GM10847 (cell line): Measurements from ENCODE around the gene BCL6.

Source experiments
- POLR2A ChIP-seq: IDR thresholded peaks from 2 replicates; pipeline ENCODE4 v1.6.1; 2011; ENCODE audit not compliant: insufficient read length; ENCODE audit errors: extremely low read depth

The BCL6 gene

DNA sequence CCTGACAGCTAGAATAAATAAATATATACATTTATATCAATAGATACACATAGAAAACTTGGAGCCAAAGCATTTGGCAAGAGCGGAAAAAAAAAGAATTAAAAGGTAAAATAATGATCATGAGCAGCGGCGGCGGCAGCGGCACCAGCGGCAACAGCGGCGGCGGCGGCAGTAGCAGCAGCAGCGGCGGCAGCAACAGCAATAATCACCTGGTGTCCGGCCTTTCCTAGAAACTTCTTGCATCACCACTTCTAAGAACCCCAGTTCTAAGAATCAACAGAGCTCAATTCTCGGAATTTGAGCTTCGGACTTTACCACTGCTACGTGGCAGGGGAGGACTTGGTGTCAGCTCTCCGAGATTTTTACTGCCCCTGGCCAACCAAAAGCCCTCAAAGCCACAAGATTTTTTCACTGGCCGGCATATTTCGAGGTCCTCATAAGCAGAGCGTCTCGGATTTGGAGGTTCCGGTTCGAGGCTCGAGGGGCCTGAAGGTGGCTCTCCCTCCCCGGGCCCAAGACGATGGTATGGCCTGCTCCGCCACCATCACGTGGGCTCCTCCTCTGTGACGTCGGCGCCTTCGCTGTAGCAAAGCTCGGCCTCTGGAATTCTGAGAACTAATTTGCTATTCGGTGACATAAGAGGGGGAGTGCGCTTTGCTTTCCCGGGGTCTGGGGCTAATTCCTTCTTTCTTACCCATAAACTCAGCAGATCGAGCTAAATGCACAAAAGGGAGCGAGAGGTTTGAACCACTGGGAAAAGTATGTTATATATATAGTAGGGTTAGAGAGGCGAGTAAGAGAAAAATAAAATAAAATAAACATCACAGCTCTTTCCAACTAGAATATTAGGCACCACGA lies at the start of gene BCL6:
TSS of gene BCL6 (minus strand) at position 268 of the 858 bp plus-strand sequence. CDS start 11,775 bp downstream, outside the sequence.
- TF ChIP-seq POLR2A, result no peak

DNA sequence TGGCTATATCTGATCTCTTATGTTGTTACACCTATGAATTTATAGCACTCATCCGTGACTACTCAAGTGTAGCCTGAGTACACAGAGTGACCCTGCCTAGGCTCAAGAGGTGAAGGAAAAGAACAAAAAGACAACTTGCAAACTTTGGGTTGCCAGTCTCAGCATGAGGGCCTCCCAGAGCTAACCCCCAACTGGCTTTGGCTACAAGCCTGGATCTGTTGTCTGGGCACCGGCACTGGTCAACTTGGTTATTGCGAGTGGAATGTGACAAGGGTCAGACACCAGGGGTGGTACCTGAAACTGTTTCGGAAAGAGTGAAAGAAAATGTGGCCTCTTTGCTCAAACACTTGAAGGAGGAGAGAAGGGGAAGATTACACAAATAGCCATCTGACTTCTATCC lies 49.5 kb upstream of the BCL6 start:
- no peak for TF ChIP-seq POLR2A

DNA sequence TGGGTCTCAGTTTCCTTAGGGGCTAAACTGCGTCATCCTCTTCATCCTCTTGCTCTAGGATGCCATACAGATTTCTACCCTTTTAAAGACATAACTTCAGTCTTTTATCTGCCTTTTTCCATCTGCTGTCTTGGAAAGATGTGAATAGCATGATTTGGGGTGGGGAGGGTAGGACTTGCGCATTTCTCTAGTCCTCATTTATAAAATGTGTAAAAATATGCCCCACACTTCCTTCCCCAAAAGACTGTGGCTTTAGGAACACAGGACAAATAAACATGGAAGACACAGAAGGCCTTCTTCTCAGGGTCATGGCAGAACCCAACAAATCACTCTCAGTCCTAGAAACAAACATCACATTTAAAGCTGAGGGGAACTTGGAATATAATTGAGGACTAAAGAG lies 48.4 kb upstream of the BCL6 start:
- no peak for TF ChIP-seq POLR2A

DNA sequence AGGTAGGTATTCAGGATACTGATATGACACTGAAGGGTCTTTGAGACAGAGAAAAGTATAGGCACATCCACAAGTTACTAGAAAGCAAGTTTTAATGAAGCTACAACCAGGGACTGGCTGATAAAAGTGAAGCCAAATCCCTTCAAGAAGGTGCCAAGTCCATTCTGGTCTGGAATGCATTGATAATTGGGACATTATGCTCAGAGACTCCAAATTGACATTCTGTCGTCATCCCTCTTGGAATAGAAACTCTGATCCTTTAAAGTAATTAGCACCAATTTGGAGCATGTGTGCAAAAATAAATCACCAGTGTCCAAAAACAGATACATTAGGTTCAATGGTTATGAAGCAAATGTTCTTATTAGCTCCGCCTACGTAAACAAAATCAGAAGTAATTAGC lies 47.3 kb upstream of the BCL6 start:
- no peak for TF ChIP-seq POLR2A

DNA sequence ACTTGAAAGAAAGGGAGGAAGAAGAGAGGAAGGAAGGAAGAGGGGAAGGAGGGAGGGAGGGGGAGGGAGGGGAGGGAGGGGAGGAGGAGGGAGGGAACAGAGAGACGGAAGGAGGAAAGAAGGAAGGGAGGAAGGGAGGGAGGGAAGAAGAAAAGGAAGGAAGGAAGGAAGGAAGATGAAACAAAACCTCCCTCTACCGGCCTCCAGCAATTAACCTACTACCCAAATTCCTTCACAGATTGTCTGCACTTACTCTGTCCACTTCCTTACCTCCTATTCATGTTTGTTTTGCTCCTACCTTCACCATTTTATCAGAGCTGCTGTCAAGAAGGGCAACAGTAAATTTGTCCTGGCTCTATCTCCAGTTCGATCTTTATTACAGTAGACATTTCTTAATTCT lies 44.6 kb upstream of the BCL6 start:
- TF ChIP-seq POLR2A, result no peak

DNA sequence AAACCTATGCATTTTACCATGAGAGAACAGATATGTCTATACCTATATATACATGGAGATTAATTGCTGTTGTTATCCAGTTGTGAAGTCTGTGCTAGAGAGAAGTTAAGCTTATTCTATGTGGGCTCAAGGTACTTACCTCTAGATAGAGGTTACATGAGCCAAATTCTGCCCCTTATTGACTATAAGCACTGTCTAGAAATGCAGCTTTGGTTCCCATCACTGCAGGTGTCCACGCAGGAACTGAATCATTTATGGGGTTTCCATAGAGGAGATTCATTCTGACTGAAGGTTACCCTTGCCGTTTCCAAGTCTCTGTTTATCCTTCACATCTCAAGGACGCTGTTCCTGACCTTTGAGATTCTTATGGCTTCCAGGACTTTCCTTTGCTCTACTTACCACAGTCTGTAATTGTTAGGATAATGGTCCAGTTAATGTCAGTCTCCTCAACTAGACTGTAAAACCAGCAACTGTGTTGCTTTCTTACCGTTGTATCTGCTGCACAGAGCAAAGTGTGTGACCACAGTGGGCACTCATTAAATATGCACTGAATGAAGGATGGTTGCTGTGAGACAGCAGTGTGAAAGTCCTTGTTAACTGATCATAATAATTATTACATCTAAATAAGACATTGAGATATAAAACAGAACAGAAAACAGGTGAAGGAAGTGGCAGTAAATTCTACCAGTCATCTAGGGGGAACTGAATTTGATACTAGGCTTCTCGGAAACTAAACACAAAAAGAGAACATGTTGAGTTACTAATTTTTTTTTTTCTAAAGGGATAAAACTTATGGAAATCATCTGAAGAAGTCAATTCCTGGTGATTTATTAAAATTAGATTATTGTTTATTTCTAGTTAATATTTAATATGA lies 44.0 kb upstream of the BCL6 start:
- no peak for TF ChIP-seq POLR2A

DNA sequence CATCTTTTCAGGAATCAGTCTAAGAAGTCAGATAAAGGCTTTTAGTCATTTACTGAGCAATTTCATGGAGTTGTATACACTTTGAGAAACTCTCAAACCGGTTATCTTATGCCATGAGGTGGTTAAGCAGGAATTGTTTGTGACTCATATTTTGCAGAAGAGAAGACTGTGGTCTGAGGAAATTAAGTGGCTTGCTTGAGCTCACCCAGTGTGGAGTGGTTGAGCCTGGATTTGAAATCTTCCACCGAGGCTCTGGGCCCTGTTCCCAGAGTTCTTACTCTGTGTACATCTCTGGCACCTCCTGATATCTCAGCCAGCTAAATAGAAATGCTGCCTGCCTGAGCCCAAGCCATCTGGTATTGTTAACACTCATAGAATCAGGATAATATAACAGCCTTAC lies 37.8 kb upstream of the BCL6 start:
- TF ChIP-seq POLR2A, result no peak

DNA sequence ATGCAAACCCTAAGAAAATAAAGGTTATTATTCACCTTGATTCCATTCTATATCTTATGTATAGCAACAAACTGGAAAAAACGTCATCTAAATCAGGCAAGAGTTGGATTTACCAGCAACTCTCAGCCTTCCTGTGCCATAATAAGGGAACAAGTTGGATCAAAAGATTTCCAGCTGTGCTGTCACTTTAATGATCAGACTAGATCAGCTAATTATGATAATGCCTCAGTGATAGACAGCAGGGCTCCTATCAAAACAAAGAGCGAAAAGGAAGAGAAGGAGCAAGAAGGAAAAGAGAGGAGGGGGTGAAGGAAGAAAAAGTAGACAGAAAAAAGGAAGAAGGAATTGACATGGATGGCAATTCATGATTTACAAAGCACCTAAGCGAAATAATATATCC lies 36.7 kb upstream of the BCL6 start:
- no peak for TF ChIP-seq POLR2A

DNA sequence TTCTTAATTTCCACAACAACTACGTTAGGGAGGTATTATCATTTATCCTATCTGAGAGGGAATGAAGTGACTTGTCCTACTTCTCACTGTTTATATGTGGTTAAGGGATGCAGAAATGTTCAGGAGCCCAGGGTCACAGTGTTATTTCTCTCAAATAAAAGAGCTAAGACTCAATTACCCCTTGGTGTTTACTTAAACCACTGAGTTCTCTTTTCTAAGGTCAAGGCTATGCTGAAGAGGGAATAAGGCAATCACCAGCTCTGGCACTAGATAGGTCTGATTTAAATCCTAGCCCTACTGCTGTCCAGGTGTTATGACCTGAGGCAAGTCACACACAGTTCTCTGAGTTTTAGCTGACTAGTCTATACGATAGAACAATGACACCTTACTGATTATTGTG lies 35.7 kb upstream of the BCL6 start:
- no peak for TF ChIP-seq POLR2A

DNA sequence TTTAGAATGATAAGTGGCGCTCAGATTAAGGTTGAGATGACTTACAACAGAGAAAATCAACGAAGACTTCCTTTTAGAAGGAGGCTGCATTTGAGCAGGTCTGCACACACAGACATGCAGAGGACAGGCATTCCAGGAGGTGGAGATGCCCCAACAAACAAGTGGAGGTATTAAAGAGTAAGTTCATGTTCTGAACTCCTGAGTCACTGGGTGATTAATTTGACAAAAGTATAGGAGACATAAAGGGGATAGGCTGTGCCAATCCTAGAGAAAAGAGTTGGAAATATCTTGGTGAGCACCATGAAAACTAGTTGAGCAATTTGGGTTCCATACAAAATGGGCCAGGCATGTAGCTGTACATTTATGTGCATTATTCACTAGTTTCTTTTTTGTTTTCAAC lies 33.5 kb upstream of the BCL6 start:
- no peak for TF ChIP-seq POLR2A

DNA sequence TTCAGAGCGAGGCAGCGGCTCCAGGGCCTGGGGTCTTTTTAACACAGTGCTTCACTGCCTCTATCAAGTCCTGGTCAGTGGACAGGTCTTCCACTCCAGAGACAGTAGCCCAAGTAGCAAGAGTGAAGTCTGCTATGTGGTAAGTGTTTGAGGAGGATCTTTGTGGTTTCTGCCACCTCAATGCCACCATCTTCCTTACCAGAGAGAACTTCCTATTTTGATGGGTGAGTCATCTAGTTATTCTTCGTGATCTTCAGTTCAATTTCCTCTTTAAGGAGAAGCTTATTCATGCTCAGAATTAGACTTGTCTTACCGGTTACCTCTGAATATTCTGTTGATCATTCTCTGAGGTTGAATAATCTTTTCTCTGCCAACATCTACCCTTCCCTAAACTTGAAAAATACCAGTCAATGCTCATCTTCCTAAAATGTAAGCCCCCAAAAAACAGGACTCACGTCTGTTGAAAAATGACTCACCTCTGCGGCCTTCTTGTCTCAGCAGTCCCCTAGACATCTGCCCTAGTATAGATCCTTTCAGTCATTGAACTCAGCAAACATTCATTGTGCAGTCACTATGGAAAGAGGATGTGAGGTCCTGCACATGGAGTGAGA lies 32.2 kb upstream of the BCL6 start:
- no peak for TF ChIP-seq POLR2A

DNA sequence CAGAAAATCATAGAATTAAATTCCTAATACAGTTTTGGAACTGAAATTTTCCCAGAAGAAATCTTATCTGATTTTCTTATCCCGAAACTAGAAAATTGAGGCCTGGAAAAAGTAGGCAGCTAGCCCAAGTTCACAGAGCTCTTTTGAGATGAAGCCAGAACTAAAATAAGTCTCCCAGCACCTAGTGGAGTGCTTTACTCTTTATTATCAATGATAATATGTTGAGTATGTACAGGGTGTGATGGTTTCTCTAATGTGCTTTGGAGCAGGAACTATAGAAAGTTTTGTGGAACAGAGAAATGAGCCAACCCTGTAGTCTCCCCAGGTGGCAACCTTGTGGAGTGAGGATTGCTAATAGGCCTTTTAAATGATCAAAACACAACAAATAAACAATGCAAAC lies 30.3 kb upstream of the BCL6 start:
- no peak for TF ChIP-seq POLR2A

DNA sequence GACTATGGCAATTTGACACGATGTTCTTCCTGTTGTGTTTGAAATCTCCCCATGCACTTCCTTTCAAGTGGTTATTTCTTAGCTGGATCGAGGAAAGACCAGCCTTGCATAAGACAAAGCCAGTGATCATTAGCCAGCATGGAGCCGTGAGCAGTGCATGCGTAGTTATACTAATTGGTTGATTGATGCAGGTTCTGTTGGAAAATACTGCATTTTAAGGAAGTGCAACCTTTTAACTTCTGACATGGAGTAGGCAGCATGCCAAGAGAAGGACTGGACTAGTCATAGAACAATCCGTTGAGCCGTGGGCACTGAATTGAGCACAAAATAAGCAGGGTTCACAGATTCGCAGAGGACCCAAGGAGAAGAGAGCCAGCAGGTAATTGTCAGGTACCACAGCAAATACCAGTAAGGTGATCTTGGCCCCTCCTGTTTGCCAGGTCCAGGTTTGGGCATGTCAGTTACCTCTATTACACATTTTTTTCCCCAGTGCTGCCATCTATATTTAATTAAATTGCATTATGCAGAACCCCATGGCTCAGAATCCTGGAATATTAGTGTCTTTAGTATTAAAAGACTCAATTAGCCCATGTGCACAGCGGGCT lies 29.0 kb upstream of the BCL6 start:
- no peak for TF ChIP-seq POLR2A

DNA sequence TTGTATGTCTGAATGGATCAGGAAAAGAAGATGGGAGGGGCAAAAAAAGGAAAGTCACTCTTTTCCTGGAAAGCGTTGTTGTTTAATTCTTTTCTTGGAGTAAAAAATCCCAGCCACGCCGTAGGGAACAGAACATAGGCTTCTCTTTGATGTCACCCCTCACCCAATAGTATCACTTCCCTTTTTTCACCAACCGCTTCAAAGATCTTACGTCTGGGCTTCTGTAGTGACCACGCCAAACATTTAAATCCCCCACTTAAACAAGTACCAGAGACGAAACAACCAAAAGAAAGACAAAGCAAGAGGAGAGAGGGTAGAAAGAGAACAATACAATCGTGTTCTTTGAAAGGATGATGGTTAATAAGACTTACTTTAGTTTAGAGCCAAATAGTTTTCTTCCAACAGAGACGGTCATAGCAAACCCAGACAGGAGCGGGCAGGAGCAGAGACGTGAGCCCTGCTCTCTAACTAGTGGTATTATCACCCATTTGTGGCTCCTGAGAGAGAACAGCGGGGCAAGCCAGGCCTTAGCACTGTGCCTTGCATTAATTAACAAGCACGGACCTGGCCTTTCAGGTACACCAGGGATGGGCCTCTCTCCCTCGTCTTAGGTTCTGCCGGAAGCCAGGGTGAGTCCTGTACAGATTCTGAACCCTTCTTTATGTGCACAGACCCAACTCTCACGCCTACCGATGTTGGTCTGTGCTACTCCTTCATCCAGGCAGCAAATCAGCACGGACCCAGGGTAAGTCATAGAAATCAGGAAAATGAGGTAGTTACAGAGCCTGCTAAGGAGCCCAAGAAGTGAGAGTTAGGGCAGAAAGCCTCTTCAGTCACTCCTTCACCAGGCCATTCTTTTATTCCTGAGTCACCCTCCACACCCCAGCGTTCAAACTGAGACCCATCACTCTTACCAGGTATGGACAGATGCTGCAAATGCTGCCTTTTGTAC lies 28.2 kb upstream of the BCL6 start:
- no peak for TF ChIP-seq POLR2A
